HG02623 (cell line): ENCODE data around the gene DSE.
A peak's percentile ranks its signal among the peaks of the same experiment; 100 is the strongest.

Experiments used
- ATAC-seq: cut with Tn5 transposase; IDR thresholded peaks from one replicate; pipeline ENCODE4 v1.9.1; 2021; ENCODE audit warnings: moderate library complexity; ENCODE audit not compliant: unreplicated experiment

DSE gene

GRCh38 chr6:116444575-116444974, 73.8 kb downstream of the DSE start:
- no peak for ATAC-seq

- ATAC-seq: no peak
These were observed 74.4 kb downstream of the DSE start for GRCh38 chr6:116445102-116445501.

GRCh38 chr6:116446399-116446798, 75.7 kb downstream of the DSE start:
- ATAC-seq: no peak

- no peak for ATAC-seq
These were observed 76.3 kb downstream of the DSE start for GRCh38 chr6:116447052-116447451.

- ATAC-seq: no peak
These were observed 76.8 kb downstream of the DSE start for GRCh38 chr6:116447496-116448011.

GRCh38 chr6:116449565-116449964, 78.8 kb downstream of the DSE start:
- ATAC-seq: no peak

GRCh38 chr6:116450185-116450710, 79.5 kb downstream of the DSE start:
- ATAC-seq: no peak

- peak; percentile 83 for ATAC-seq
These were observed 80.3 kb downstream of the DSE start for GRCh38 chr6:116450769-116451740.

- ATAC-seq: no peak
These were observed 81.2 kb downstream of the DSE start for GRCh38 chr6:116451916-116452315.

GRCh38 chr6:116452531-116452930, 81.8 kb downstream of the DSE start:
- no peak for ATAC-seq

- ATAC-seq: no peak
These were observed 85.4 kb downstream of the DSE start for GRCh38 chr6:116456106-116456505.

- no peak for ATAC-seq
These were observed 86.2 kb downstream of the DSE start for GRCh38 chr6:116456927-116457326.

GRCh38 chr6:116458264-116458663, 87.5 kb downstream of the DSE start:
- no peak for ATAC-seq

GRCh38 chr6:116459927-116460326, 89.2 kb downstream of the DSE start:
- ATAC-seq: no peak

GRCh38 chr6:116461331-116461931, 90.7 kb downstream of the DSE start, which contains the start of gene CALHM6:
Gene CALHM6, plus strand, starts transcription at chr6:116461375. Its CDS starts 555 bp downstream, at chr6:116461930.
- ATAC-seq: no peak

- peak; percentile 75 for ATAC-seq
These were observed 91.5 kb downstream of the DSE start for GRCh38 chr6:116461932-116462885.

- no peak for ATAC-seq
These were observed 92.6 kb downstream of the DSE start for GRCh38 chr6:116463301-116463700.

GRCh38 chr6:116465246-116465645, 94.5 kb downstream of the DSE start:
- ATAC-seq: no peak

GRCh38 chr6:116467096-116467495, 96.3 kb downstream of the DSE start:
- ATAC-seq: no peak

- ATAC-seq: no peak
These were observed 96.8 kb downstream of the DSE start for GRCh38 chr6:116467514-116467913.
